HG03354 (cell line): Measurements from ENCODE around the gene TTYH3.
"Not testable (repeated sequence)": the region's sequence is repeated elsewhere in the genome, so short reads cannot be mapped to it uniquely, and the experiment has no call there.

Experiments used
- ATAC-seq: cut with Tn5 transposase; IDR thresholded peaks from one replicate; pipeline ENCODE4 v1.9.1; 2021; ENCODE audit warnings: mild to moderate bottlenecking; ENCODE audit not compliant: unreplicated experiment, poor library complexity, severe bottlenecking

Gene TTYH3

DNA sequence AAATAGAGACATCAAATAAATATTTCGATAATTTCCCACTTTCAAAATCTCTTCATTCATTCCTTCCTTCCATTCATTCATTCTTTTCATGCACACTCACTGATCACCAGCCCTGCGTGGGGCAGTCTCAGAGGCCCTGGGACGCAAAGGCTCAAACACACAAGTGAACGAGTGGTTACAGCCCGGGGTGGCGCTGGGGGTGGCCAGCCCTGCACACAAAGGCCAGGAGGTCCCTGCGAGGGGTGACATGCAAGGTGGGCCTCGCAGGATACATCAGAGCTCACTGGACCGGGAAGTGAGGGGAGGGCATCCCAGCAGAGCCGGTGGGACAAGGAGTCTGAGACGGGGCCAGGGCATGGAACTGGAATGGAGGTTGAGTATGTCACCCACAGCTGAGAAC, 29.9 kb upstream of the TTYH3 start:
- ATAC-seq = no peak

DNA sequence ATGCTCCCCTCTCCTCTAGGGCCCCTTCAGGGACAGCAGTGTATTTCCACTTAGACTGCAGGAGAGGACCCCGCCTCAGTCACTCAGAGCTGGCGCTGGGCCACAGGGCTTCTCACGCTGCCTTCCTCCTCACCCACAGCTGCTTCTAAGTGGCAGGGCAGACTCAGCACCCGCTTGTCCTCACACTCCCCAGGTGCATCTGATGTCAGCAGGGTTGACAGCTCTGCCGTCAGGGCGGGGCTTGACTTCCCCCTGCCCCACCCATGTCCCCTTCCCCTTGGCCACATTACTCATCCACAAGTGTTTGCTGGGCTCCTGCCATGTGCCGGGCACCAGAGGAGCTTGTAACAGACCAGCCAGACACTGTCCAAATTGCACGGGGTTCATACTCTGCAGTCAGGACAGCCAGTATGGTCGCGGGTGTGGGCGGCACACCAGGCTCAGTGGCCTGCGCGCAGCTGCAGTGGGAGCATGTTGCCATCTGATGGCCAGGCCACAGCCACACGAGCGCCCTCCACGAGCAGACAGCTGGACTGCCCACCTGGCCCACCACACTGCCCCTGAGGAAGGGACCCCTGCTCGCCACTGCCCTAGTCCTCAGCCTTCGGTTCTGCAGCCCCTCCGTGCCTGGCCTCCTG, 29.3 kb upstream of the TTYH3 start:
- ATAC-seq = no peak

DNA sequence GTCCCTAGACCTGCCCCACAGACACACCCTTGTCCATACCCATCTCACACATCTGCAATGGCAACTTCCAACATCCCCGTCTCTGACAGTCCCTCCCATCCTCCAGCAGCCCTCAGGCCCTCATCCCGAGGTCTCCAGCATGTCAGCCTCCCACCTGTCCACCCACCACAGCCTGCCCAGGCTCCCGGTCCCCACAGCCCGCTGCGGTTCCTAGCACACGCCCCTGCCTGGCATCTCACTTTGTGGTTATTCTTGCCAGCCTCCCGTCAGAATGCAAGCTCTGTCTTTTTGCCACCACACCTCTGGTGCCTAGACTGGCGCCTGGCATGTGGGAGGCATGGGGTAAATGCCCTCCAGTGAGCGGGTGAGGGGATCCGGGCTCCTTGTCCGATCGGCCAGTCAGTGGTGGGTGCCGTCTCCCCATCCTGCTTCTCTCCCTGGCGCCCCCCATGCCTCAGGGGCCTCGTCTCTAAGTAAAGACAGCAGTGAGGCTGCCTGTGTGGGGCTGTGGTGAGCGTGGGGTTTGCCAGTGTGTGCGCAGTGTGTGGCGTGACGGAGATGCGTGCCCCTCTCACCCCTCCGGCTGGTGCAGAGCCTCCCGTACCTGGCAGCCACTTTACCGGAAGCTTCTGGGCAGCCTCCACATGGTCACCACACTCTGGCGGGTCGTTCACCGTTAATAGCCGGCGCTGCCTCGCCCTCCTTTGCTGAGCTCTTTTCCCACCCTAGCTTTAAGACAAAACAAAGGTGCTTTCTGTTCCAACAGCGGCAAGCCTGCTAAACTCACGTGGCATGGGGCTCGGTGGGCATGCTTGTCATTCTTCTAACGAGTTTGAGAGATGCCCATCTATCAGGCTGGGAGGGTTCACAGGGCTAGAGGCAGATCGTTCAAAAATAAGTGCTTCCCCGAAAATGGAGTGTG, 28.5 kb upstream of the TTYH3 start:
- no peak for ATAC-seq

DNA sequence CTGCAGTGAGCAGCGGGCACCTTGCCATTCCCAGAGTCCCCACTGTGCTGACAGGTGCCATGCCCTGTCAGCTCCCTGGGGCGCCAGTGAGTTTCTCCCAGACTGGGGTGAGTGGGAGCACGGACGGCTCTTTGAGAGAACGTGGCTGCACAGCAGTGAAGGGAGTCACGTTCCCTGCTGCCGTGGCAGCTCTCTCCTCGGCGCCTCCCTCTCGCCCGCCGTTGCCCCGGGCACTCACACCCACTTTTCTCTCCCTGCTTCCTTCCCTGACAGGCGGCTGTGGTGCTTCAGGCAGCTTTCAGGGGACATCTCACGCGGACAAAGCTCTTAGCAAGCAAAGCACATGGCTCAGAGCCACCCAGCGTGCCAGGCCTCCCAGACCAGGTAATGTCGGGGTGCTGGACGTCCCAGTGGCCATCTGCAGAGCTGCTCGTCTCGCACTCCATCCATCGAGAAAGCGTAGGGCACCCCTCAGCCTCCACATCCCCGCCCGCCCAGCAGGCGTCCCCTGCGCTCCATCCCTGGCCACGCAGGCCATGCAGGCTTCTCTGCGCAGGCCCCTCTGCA, 27.1 kb upstream of the TTYH3 start:
- no peak for ATAC-seq

DNA sequence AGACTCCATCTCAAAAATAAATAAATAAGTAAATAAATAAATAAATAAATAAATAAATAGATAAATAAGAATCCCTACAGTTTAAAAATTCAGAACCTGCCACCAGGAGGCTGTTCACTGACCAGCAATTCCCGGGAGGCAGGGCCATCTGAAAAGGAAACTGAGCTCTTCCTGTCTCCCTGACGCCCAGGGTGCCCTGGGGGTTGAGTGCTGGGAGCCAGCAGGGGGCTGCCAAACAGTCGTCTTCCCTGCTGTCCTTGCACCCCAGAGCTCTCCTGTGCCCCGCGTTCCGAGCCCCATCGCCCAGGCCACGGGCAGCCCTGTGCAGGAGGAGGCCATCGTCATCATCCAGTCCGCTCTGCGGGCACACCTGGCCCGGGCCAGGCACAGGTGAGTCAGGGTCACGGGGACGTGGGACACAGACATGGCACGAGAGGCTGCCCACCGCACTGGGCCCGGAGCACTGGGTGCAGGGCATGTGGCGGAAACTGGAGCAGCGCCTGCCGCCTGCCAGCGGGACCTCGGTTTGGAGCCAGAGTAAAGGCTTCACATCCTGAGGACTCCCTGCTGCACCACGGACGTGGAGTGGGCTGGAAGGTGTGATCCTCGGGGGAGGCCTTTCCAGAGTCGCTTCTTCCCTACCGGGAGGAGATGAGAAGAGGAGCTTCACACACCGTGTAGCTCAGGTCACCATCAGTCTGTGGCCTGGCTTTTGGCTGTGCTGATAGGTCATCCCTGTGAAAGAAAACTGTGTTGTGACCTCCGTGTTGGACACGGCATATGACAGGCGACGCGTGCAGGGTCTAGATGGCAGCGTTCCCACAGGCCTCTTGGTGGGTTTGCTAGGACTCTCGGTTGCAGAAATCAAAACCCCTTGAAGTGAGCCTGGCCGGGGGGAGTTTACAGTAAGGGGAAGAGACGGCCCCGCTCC, 25.9 kb upstream of the TTYH3 start:
- ATAC-seq = no peak

DNA sequence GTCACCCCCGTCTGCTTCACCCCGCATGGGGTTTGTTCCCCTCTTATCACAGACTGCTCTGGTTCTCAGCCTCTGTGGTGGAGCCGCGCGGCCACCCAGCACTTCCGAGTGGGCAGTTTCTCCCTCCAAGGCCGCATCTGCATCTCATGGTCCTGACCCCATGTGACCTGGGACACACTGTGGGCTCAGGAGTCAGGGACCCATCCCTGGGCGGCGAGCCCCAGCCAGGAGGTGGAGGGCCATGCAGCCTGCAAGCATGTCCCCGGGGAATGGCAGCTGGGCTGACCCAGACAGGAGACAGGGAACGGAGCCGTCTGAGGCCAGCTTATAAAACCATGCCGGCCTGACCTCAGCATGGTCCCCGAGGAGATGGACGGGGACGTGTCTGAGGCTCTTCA, 25.2 kb upstream of the TTYH3 start:
- ATAC-seq = no peak

DNA sequence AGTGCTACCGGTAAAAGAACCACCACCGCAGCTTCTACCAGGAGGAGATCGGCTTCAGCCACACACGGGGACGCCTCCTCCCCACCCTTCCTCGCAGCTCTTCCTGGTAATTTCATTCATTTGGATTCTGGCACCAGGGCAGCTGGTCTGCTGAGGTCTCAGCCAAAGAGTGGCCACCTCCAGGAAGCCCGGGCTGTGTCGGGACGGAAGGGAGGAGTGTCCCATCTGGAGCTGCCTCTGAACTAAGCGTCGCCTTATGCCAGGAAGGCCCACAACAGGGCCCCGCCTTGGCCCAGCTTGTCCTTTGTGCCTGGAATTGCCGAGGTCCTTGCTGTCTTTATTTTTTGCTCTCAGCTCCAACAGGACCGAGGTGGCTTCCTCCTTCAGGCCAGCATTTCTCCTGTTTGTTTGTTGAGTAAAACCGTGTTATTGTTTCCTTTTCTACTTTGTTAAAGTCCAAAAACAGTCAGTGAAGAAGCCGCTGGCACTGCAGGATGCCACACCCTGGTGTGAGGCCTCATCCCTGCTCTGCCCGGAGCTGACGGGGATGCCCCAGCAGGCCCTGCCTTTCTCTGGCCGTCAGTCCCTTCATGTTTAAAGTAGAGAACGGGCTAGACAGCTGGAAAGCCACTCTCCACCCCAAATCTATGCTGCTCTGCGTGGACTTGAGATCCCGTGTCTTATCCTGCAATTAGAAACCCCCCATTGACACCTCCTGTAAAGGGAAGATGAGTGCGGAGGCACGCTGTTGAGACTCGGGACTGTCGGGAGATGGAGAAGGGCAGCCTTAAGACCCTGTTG, 24.5 kb upstream of the TTYH3 start:
- ATAC-seq = no peak

DNA sequence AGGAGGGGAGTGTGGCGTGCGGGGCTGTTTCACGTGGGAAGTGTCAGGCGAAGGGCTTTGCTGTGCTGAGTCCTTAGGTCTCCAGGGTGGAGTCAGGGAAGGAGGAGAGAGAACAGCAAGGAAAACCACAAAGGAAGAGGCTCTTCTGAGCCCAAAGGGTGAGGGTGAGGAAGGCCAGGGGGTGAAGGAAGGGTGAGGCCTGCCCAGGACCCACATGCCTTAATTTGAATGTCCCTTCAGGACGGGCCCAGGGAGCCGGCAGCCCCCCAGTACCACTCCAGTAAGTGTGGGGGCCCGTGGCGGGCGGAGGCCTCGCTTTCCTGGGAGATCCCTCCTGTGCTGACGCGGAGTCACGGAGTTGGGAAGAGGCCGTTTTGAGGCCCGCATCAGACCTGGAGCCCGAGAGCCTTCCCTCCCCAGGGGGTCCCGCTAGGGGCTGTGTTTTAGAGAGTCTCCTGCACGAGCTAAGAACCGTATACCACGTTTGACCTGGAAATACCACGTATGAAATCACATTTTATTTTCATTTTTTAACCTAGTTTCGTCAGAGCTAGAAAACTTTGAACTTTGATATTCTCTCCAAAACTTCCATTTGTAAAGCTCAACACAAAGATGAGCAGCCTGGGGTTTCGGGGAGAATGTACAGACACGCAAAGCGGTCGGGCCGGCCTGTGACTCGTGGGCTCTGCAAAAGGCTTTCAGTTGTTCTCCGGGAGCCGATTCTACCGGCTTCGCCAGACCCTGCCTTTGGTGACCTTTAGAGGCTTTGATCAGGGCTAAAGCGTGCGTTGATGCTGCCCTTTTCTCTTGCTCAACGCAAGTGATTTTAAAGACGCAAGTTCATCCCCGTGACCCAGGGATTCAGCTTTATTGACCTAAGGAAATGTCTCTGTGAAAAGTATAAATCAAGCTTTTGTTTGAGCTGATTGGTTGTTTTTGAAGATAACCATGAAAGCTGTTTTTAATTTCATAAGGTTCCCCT, 23.6 kb upstream of the TTYH3 start:
- ATAC-seq = no peak

DNA sequence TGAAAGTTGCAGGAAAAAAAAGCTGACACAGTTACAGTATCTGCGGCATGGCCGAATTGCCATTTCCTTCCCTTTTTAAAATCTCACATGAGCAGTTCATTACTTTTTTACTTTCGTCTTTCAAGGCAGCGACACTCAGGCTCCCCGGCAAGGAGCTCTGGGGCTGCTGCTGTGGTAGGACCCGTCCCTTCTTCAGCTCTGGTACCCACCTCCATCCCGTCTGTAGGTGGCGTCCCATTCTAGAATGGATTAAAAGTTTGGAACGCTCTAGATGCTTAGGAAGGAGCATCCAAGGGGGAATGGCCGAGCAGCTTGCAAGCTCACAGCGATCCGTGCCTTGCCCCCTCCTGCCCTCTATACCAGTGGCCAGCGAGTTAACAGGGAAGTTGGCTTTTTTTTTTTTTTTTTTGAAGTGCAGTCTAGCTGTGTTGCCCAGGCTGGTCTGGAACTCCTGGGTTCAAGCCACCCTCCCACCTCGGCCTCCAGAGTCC, 22.8 kb upstream of the TTYH3 start:
- no peak for ATAC-seq

DNA sequence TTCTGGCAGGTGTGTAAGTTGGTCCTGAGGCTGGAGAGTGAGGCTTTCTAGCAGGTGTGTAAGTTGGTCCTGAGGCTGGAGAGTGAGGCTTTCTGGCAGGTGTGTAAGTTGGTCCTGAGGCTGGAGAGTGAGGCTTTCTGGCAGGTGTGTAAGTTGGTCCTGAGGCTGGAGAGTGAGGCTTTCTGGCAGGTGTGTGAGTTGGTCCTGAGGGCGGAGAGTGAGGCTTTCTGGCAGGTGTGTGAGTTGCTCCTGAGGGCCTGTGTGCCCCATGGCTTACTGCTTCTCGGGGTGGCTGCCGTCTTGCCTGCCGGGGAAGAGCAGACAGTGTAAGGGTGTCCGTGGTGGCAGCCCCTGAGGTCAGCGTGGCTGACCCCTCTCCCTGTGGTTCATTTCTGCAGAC, 22.1 kb upstream of the TTYH3 start:
- not testable (repeated sequence) for ATAC-seq

DNA sequence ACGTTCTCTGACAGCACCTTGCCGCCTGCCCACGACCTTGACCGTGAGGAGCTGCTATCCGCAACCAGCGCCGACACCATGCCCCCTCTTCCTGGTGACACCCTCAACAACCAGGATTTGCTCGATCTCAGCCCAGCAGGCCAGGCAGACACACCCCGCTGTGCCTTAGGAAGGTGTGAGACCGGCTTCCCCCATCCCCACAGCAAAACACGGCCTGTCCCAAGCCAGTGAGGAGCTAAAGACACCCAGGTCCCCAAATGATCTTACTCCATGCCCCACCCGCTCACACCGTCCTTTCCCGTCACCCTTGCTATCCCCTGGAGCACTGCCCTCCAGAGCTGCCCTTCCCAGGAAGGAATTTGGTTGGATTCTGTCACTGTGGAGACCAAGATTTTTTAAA, 21.3 kb upstream of the TTYH3 start:
- ATAC-seq = no peak

DNA sequence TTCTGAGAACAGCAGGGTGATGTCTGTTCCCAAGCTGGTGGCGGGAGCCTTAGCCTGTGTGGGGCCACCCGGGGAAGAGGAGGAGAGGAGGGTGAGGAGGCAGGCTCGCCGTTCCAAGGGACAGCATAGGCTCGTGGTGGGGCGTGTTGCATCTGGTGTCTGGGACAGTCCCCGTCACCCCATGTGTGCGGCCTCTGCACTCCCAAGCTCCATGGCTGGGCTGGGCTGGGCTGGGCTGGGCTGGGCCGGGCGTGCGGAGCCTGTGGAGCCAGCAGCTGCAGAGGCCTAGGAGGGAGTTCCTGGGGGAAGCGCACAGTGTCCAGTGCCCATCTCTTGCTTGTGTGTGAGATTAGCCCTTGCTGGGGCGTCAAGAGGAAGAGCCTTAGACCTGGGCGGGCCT, 20.9 kb upstream of the TTYH3 start:
- no peak for ATAC-seq

DNA sequence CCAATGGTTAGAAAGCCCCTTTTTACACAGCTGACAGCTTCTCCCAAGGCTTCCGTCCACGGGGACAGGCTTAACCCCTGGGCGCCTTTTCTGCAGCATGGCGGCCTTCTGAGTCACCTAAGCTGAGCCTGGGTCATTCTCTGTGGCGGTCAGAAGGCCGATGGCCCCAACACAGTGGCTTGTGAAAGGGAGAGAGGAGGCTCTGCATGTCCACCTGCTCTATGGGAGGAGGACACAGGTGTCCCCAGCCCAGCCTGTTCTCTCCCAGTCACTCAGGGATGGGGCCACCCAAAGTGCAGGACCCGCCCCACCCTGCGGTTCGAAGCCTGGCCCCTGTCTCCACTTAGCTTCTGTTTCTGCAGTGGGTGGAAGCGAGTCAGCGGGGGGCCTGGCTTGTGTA, 20.4 kb upstream of the TTYH3 start:
- ATAC-seq = no peak

DNA sequence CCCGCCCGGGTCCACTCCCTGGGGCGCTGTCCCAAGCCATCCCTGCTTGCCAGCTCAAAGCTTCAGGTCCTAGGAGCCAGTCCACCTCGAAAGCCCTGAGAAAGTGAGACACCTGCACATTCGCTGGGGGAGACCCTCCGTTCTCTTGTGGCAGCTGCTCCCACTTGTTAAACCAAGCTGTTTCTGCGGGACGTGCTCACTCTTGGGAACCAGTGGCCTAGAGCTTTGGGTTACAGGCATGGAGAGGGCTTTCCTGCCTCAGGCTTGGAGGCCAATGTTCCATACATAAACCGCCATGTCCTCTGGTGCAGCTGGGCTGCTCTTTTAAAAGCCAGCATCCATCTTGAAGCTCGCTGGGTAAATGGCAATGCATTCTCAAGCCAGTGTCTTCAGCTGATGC, 19.9 kb upstream of the TTYH3 start:
- ATAC-seq = no peak

DNA sequence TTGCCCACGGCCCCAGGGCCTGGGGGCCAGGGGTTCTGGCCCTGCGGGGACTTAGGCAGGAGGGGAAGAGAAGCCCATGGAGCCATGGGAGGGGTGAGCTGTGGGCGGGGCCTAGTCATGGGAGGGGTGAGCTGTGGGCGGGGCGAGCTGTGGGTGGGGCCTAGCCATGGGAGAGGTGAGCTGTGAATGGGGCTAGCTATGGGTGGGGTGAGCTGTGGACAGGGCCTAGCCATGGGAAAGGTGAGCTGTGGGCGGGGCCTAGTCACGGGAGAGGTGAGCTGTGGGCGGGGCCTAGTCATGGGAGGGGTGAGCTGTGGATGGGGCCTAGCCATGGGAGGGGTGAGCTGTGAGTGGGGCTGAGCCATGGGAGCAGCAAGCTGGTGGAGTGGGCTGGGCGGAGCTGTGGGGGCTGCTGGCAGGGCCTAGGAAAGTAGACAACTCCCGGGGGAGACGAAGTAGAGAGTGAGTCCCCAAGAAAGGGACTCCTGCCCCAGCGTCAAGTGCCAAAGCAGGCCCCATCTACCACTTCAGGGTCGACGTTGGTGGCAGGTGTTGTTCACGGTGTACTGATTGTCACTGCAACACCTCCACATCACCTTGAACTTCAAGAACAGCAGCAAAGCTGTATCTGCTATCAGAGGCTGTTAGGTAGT, 19.2 kb upstream of the TTYH3 start:
- ATAC-seq = no peak

DNA sequence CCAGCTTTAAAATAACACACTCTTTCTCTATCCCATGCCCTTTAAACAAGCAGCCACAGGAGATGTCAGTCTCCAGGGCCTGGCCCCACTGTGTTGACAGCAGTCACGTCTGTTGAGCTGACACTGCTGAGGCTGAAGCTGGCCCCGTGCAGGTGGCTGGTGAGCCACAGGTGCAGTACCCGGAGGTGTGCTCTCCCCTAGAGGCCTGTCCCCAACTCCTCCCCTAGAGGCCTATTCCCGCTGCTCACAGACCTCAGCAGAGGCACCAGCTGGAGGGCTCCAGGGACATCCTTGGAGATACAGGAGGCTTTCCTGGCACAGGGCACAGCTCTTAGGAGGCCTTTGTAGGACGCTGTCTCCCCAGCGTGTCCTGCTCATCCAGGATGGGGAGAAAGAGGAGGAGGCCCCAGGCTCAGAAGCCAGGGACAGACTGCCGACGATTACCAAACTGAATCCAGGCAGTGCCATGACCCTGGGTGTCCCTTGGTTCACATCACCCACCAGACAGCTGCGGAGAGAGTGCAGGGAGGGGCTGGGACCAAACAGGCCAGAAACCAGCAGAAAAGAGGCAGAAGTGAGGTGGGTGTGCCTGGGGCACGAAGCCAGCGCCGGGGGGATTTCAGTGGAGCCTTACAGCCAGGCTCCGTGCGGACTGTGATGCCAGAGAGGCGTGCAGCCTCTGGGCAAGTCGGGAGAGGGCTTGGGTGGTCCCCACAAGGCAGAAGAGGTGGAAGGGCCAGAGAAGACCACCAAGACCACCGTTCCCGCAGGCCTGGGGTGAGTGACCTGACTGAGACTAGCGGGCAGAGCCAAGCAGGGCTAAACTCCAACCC, 18.5 kb upstream of the TTYH3 start:
- ATAC-seq = no peak
